Endothelial cell of umbilical vein (primary cell): ENCODE data around the gene NDUFS3.

ENCODE experiments used
- EZH2 ChIP-seq: IDR thresholded peaks from 2 replicates; pipeline ENCODE4 v1.6.1; 2012; ENCODE audit warnings: borderline replicate concordance, low read depth, mild to moderate bottlenecking, moderate library complexity, low read length, inconsistent platforms; ENCODE audit not compliant: severe bottlenecking
- FOS ChIP-seq: IDR thresholded peaks from 2 replicates; pipeline ENCODE4 v1.6.1; 2011; ENCODE audit warnings: mild to moderate bottlenecking, low read length, moderate library complexity, borderline replicate concordance; ENCODE audit not compliant: insufficient read depth
- GATA2 ChIP-seq: IDR thresholded peaks from 2 replicates; pipeline ENCODE4 v1.7.0; 2011; ENCODE audit warnings: low read depth, mild to moderate bottlenecking, moderate library complexity, mixed read lengths, low read length; ENCODE audit not compliant: insufficient read length, insufficient read depth
- JUN ChIP-seq: IDR thresholded peaks from 2 replicates; pipeline ENCODE4 v1.6.1; 2011; ENCODE audit warnings: borderline replicate concordance, low read depth; ENCODE audit not compliant: insufficient read length, insufficient read depth
- MYC ChIP-seq: IDR thresholded peaks from one replicate; pipeline ENCODE4 v1.6.1; 2011; ENCODE audit warnings: mild to moderate bottlenecking, low read depth, low read length
- POLR2A ChIP-seq: IDR thresholded peaks from 2 replicates; pipeline ENCODE4 v1.6.1; 2012; ENCODE audit warnings: low read depth, mild to moderate bottlenecking, control low read depth, low read length
- POLR2AphosphoS5 ChIP-seq: IDR thresholded peaks from 2 replicates; pipeline ENCODE4 v1.6.1; 2012; ENCODE audit warnings: low read depth, mild to moderate bottlenecking, control low read depth, low read length, moderate library complexity; ENCODE audit not compliant: insufficient read depth
- TF ChIP-seq, protein P1 (sequence below), 2 donors: IDR thresholded peaks; 1 replicate in 1 of 2; 2 replicates in 1 of 2; pipeline ENCODE4 v1.5.1; 2011; ENCODE audit warnings: low read length in 2 of 2, mild to moderate bottlenecking in 2 of 2, moderate library complexity in 2 of 2, control low read depth in 1 of 2, inconsistent platforms in 1 of 2, low read depth in 1 of 2; ENCODE audit not compliant: insufficient read depth in 1 of 2; ENCODE audit errors: extremely low read depth in 1 of 2
- TF ChIP-seq, protein P2 (sequence below): IDR thresholded peaks from 2 replicates; pipeline ENCODE4 v1.6.1; 2011; ENCODE audit not compliant: insufficient read depth, insufficient read length

DNA sequence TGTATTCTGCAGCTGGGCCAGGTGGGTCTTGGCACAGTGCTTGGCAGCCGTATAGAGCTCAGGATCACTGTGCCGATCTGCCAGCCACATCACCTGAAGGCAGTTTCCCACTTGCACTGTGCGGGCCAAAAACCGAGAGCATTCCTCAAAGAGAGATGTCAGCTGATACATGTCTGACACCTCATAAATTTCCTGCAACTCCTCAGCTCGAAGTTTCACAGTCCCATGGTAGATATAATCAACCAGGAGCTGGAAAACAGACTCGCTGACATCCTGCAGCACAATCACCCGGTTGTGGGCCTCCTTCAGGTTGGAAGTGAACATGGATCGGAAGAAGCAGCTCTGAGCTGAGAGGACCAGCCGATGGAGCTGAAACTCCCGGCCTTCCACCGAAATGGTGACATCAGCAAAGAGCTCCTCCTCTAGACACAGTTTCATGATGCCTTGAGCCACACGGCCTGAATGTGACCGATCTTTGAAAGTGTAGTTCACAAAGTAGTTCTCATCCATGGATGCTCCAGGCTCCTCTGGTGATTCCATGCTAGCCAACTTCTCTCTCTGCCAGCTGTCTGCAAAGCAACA, 1.3 kb upstream of the NDUFS3 start:
- TF ChIP-seq, protein P1, sequence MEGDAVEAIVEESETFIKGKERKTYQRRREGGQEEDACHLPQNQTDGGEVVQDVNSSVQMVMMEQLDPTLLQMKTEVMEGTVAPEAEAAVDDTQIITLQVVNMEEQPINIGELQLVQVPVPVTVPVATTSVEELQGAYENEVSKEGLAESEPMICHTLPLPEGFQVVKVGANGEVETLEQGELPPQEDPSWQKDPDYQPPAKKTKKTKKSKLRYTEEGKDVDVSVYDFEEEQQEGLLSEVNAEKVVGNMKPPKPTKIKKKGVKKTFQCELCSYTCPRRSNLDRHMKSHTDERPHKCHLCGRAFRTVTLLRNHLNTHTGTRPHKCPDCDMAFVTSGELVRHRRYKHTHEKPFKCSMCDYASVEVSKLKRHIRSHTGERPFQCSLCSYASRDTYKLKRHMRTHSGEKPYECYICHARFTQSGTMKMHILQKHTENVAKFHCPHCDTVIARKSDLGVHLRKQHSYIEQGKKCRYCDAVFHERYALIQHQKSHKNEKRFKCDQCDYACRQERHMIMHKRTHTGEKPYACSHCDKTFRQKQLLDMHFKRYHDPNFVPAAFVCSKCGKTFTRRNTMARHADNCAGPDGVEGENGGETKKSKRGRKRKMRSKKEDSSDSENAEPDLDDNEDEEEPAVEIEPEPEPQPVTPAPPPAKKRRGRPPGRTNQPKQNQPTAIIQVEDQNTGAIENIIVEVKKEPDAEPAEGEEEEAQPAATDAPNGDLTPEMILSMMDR (IDR thresholded peaks at IDR 0.05; ENCODE audit: extremely low read depth in 1 of 2, insufficient read depth in 1 of 2, low read depth in 1 of 2, low read length in 2 of 2), result no peak
- no peak for TF ChIP-seq POLR2AphosphoS5
- no peak for TF ChIP-seq JUN
- no peak for TF ChIP-seq MYC
- TF ChIP-seq POLR2A, result no peak
- TF ChIP-seq, protein P2, sequence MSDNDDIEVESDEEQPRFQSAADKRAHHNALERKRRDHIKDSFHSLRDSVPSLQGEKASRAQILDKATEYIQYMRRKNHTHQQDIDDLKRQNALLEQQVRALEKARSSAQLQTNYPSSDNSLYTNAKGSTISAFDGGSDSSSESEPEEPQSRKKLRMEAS, result no peak
- TF ChIP-seq EZH2, result no peak
- no peak for TF ChIP-seq GATA2
- no peak for TF ChIP-seq FOS
